HG03108 (cell line): Measurements from ENCODE around the gene DNAJC3.
"Not testable (repeated sequence)": the region's sequence is repeated elsewhere in the genome, so short reads cannot be mapped to it uniquely, and the experiment has no call there.

Source experiments
- ATAC-seq: cut with Tn5 transposase; IDR thresholded peaks from one replicate; pipeline ENCODE4 v1.9.1; 2021; ENCODE audit warnings: moderate library complexity; ENCODE audit not compliant: unreplicated experiment

DNAJC3 gene

GRCh38 chr13:95771905-95772304 is 95.0 kb downstream of the DNAJC3 start:
- no peak for ATAC-seq

- no peak for ATAC-seq
Observed at GRCh38 chr13:95779522-95779921, 102.6 kb downstream of the DNAJC3 start.

GRCh38 chr13:95781016-95781415 is 104.1 kb downstream of the DNAJC3 start:
- ATAC-seq, result no peak

GRCh38 chr13:95781940-95782339 is 105.0 kb downstream of the DNAJC3 start:
- not testable (repeated sequence) for ATAC-seq

- ATAC-seq, result no peak
Observed at GRCh38 chr13:95783747-95784146, 106.8 kb downstream of the DNAJC3 start.

- ATAC-seq, result no peak
Observed at GRCh38 chr13:95784161-95784899, 107.4 kb downstream of the DNAJC3 start.

- ATAC-seq, result no peak
Observed at GRCh38 chr13:95784900-95785290, 108.0 kb downstream of the DNAJC3 start.

GRCh38 chr13:95787356-95788099 is 110.6 kb downstream of the DNAJC3 start:
- ATAC-seq, result no peak

DNA sequence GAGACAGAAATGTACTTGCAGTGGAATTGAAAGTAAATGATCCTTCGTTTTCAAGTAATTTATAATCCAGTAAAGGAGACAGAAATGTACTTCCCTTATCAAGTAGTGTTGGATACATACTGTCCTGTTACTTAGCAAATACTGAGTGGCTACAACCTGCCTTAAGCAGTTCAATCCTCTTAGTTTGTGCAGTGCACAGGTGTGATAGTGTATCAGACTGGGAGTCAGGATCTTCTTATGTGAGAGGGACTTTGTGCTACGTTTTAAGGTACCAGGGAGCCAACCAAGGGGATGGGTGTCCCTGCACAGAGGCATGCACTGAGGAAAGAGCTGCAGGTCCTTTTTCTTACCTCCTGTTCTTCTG is 111.1 kb downstream of the DNAJC3 start:
- ATAC-seq, result no peak

- not testable (repeated sequence) for ATAC-seq
Observed at GRCh38 chr13:95789315-95789714, 112.4 kb downstream of the DNAJC3 start.

DNA sequence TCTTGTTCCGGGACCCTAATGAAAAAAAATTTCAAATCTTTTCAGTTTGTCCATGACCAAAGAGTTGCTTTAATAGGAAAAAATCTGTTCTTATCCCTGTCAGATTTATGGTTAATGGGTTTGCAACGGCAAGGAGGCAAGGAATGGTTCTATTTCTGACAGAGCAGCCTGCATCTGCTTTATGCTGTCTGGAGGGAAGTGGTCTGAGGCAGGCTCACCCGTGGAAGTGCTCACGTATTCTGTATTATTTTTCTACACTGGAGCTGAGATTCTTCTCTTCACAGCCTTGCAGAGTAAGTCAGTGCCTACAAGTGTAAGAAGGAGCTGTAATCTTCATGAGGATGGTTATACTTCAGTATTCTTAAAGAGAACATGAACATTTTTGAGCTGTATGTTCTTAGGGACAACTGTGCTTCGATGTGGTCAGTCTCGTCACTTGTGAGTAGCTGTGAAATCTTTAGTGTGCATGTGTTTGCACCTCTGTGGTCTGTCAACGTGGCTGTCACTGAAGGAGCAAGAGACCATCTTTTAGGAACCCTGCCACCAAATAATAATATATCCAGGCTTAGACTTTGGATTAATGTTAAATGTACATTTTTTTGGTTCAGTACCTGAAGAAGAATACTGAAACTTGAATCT is 114.3 kb downstream of the DNAJC3 start:
- ATAC-seq, result no peak

- ATAC-seq, result no peak
Observed at GRCh38 chr13:95793018-95793555, 116.1 kb downstream of the DNAJC3 start.

GRCh38 chr13:95793781-95794180 is 116.8 kb downstream of the DNAJC3 start:
- no peak for ATAC-seq

- ATAC-seq, result no peak
Observed at GRCh38 chr13:95797016-95797415, 120.1 kb downstream of the DNAJC3 start.

DNA sequence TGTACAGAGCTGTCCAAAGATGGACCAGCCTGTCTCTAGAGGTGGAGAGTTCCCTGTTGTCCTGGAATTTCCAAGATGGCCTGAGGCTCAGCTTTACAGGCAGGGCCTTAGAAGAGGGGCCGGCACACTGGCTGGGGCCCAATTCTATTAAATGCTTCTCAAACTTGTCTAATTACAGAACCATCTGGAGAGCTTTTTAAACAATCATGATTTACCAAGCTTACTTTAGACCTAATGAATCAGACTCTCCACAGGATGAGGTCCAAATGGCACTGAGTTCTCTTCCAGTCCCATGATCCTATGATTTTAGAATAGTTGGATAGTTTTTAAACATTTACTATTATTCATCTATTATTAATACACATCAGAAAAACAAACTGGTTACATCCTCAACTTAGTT is 123.5 kb downstream of the DNAJC3 start:
- ATAC-seq, result no peak

DNA sequence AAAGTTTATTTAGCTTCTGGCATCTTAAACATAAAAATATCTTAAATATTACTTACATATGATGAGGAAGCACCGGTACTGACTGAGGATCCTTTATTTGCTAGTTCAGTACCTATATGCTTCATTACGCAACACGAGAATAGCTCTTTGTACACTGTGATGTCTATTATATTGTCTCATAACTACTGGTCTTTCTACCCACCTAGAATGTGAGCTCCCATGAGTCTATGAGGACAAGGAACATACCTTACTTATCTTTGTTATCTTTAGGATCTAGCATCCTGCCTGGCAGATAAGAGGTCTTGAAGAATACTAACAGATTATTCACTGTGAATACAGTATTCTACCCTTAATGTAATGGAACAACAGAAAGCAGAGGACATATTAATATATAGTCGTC is 124.9 kb downstream of the DNAJC3 start:
- no peak for ATAC-seq

DNA sequence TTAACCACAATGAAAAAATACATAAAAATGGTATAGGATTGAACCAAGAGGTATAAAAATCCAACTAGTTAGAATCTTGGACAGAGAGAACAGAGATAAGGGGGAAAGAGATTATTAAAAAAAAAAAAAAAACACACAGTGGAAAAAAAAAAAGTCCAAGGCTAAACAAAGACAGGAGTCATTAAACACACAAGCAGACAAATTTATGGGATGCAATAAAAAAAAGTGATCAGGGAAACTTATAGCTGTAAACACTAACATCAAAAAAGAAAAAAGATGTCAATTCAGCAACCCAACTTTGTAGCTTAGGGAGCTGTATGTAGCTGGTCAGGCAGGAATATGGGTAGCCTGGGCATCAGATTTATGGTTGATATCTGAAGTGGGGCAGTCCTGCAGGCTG is 129.0 kb downstream of the DNAJC3 start:
- ATAC-seq, result no peak

DNA sequence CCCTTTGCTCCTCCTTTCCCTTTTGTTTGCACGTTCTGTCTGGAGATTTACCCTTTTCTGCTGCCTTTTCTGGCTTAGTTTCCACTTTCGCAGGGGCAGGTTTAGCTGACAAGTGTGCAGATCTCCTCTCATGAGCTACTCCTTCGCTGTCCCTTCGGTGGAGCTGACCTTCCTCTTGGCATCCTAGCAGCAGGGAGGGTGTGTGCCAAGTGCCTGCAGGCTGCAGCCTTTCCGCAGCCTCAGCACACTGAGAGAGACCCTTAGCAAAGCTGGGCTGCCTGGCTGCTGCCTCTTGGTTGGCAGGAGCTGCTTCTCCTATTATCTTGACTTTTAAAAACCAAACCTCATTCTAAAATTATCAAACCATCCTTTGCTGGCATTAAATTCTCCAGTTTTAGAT is 132.5 kb downstream of the DNAJC3 start:
- no peak for ATAC-seq

DNA sequence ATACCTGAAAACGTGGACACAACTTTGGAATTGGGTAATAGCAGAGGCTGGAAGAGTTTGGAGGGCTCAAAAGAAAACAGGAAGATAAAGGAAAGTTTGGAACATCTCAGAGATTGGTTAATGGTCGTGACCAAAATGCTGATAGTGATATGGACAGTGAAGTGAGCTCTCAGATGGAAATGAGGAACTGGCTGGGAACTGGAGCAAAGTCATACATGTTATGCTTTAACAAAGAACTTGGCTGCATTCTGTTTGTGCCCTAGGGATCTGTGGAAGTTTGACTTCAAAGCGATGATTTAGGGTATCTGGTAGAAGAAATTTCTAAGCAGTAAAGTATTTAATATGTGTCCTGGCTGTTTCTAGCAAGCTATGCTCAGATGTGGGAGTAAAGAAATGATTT is 136.2 kb downstream of the DNAJC3 start:
- ATAC-seq, result no peak

DNA sequence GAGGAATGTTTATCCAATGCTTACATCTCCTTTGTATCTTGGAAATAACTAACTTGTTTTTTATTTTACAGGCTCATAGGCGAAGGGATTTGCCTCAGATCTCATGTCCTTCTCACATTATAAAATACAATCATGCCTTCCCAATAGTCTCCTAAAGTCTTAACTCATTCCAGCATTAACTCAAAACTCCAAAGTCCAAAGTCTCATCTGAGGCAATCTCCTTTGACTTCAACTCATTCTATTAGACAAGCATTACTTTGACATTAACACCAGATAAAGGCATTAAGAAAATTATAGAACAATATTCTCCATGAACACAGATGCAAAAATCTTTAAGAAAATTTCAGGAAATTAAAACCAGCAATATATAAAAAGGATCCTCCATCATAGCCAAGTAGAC is 137.6 kb downstream of the DNAJC3 start:
- ATAC-seq, result no peak

DNA sequence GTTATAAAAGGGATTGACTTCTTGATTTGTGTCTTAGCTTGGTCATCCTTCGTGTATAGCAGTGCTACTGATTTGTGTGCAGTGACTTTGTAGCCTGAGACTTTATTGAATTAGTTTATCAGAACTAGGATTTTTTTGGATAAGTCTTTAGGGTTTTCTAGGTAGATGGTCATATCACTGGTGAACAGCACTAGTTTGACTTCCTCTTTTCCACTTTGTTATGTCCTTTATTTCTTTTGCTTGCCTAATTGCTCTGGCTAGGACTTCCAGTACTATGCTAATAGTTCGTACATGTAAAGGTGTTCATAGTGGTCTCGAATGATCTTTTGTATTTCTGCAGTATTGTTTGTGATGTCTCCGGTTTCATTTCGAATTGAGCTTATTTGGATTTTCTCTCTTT is 145.4 kb downstream of the DNAJC3 start:
- no peak for ATAC-seq

- no peak for ATAC-seq
Observed at GRCh38 chr13:95833126-95833525, 156.2 kb downstream of the DNAJC3 start.
